EL (cell line): ENCODE results near the gene ACACA.
A peak's percentile ranks its signal among the peaks of the same experiment; 100 is the strongest.

ENCODE experiments used
- DNase-seq: peaks from one replicate; pipeline ENCODE4 v3.0.0-alpha.2; 2016

The ACACA gene

DNA sequence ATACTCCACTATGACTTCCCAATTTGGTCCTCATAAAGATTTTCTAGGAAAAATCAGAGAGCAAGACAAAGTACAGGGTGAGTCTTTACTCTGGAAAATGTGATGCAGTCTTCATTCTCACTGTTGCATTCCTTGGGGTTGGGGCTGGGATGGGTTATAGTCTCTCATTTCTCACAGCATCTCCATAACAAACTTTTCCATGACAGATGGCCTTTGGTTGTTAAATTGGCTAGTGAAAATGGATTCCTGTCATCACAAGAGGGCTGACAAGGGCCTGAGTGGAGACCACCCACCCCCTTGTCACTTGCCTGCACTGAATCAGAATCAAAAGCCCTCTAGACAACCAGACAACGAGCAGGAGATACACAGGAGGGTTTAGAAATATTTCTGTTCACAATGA, 283.2 kb downstream of the ACACA start:
- DNase-seq, result no peak

DNA sequence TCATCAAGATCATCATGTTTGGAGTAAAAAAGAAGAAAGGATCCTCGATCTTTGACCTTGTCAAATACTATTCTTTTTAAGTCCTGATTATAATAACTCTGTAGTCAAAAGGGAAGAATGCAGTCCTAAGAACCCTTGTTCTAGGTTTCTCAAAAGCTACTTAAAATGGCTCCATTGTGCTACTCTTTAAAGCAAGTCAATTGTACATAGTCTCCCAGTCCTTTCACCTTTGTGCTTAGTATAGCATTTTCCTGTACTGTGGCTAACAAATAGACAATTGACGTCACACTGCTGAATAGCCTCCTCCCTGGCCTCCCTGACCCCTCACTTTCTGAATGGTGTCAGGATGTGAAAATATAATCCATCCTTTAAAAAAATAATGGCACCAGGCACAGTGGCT, 285.0 kb downstream of the ACACA start:
- DNase-seq, result no peak

DNA sequence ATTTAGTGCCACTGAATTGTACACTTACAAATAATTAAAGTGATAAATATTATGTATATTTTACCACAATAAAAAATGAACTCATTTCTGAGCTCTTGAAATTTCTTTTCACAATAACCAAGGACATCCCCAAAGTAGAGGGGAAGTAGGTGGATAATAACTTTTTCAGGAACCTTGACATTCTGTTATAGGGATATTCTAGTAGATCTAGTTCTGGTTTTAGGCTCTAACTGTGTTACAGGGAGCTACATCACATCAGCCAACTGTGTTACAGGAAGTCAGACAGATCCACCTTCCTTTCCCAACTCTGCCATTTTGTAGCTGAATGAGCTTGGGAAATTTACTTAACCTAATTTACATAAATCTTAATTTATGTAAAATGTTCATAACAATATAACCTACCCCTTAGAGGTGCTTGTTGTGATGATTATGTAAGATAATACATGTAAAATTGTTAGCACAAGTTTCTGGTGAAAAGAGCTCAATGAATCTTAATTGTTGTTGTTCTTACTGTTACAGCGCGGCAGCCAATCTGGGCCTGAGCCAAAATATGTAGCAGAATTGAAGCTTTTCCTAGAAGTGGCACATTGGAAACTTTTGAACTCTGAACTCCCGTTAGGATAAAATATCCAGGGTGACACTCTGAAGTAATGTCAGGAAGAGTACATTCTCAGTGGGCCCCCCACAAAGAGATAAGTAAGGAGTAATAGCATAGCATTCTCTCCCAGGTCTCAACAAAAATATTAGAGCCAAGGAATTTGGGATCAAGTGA, 288.1 kb downstream of the ACACA start:
- no peak for DNase-seq

DNA sequence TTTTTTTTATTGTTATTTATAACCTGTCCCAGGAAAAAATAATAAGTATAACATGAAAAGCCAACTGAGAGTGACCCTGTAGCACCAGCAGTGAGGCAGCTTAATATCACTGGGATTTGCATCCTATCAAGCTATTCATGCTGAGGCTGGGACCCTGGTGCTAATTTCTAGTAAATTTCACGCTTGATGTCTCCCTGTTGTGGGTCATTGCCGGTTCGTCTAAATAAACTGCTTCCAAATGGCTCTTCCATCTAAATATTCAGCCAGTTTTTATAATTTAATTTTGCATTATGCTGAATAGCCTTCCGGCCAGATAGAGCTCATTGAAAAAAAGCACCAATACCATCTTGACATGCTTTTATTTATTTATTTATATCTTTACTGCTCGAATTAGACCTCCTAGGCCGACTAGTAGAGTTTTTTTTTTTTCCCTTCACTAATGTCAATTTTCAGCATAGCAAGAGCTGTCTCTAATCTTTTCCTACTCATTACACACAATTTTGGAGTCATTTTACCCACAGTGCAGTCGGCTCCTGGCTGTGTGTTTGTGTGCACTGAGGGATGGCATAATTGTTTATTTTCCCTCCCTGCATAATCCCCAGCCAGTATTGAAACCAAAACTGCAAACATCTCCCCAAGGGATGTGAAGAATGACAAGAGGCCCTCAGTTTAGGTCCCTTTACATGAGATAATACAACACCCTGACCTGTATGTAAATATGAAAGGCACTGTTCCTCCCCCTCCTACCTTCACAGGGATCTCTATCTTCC, 289.1 kb downstream of the ACACA start:
- no peak for DNase-seq

DNA sequence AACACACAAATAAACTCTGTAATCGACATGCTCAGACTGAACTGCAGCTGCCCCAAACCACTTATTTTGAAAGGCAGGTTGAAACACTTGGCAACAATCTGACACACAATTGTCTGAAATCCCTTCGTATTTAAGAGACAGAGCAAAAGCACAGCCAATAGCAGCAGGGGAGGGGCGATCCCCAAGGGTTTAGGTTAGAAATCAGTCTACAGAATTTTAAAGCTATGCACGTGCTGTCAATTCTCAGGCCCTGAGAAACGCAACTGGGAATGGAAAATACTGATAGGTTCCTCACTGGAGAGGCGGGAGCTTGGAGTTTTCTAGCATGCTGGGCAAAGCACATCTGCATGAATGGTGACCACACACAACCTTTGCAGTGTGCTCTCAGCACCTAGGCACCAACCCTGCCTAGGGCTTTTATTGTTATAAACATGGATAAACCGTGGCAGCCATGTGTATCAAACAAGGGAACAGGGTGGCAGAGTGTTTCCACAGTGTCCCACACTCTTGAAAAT, 289.9 kb downstream of the ACACA start:
- DNase-seq, result no peak

DNA sequence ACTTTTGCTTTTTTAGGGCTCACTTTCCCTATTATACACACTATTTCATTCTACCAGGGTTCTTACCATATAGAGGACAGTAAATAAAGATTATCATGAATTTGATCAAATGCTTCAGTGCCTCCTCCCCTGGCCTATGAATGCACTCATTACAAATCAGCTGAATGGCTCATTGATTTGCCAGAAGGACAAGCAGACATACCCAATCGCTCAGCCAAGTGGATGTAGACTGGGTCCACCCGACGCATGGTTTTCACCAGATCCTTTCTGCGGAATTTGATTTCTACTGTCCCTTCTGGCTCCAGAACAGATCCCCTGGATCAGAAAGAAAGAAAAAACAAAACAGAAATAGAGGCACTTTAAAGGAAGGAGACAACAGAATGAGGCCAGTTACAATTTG, 295.3 kb downstream of the ACACA start:
- DNase-seq, result no peak

DNA sequence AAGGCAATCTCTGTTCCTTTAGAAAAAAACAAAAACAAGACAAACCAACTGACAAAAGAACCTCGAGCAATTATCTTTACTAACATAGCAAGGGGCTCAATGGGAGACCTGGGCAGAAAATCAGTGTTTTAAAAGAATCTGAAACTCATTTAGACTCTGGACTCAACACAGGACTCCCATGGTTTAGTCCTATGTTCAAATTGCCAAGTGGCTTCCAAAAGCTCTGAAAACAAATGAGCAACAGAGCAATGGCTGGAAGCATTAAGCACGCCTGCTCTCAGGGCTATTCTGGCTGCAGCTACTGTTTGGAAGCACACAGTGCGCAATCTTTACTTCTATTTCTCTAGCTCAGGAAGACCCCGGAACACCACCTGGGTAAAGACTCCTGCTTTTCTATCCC, 295.9 kb downstream of the ACACA start:
- DNase-seq, result no peak

DNA sequence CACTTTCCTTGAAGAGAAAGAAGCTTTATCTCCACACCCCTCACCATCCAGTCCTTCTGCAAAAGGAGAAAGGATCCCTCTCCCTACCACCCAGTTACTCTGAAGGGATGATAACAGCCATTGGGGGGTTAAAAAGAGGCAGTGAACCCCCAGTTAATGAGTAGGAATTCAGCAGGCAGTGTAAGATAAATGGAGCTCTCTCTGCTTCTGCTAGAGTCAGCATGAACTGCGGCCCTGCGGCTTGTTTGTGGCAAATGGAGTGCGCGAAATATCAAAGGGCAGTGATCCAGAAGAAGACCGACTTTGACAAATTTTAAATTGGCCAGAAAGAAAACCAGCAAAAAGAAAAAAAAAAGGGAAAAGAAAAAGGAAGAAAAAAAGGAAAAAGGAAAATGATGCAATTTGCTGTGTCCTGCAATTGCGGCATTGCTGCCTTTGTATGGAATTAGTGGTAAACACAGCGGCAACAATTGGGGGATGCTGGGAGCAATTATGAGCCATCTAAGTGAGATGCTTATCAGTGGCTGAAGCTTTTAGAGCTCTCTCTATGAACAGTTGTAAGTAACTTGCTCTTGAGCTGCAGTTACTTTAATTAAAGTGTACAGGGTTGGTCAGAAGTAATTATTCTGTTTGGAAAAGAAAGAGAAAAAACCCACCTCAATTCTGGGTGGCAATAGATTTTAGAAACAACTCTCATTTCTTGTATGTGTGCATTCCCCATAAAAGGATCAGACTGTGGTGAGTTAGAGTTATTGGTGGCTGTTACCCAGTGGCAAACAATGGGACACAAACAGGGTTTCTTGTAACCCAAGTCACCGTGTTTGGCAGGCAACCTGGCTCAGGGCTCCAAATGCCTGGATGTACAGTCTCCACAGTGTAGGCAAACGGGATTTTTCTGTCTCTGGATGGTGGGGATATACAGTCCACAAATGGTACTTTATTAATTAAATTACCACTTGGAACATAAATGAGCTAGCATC, 296.6 kb downstream of the ACACA start:
- DNase-seq, result no peak

DNA sequence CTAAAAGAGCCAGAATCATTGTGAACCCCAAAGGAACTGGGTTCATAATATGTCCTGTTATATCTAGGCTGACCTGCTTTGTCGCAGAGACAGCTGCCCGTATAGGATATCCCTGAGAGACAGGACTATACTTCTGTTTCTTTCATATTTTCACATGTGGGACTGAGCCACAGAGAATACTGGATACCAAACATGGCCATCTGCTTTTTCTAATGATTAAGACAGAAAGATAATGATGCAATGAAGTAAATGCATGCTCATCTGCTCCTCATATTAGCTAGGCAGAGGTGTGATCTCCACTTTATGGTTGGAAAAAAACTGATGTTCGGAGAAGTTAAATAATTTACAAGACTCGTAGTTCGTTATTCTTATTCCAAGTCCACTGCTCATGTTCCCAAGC, 297.5 kb downstream of the ACACA start:
- no peak for DNase-seq

DNA sequence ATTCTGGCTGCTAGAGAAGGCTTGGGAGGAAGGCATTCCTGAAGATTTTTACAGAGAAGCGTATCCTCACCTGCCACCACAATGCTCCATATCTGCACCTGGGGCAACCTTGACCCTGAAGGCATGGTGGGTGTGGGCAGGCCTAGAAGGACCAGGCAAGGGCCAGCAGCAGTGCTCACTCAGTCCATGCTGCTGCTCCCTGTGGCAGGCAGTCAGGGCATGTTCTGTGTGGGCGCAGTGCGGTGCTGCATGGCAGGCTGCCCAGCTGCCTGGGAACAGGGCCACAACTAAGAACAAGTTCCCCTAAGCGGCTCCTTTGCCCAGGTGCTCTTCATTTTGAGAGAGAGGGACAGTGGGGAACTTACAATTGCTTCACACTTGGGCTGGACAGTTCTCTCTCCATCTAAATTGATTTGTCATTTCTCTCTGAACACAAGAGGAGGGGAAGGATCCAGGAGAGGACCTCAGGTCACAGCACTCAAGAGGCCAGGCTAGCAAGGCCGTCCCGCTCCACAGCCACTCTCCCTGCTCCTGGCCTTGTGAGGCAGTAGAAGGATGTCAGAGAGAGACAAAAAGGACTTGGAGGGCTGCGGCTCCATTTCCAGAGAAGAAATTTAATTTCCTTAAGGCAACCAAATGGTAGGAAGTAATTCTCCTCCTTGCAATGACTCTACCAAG, 299.1 kb downstream of the ACACA start:
- no peak for DNase-seq

DNA sequence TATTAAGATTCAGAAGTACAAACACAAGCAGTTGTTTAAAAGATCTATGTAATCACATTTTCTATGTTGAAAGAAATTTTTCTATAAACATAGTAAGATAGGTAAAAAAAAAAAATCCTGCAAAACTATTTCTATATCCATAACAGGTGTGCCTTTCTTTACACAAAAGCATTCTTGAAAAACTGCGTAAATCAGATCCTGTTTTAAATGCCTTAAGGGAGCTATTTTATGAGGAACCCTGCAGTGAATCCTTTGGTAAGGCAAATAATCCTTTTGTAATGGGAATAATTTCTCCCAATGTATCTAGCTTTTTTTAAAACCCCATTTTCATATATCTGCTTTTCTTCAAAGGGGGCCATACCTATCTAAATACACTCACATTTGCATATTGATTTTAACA, 300.6 kb downstream of the ACACA start:
- no peak for DNase-seq

DNA sequence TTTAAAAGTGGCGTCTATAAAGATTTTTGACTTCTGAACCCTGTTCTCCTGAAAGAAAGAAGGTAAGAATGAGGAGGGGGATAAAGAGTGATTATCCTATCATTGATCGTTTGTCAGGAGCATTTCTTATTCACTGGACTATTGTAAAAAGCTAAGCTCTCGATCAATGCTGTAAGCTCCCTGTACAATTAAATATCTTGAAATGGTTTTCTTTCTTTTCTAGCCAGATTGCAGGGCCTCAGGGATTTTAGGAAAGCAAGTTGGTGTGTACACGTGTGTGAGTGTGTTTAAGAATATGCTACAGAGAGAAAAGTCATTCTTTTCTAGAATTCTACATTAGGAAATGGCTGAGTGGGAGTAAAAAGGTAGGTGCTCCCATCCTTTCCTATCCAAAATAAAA, 303.4 kb downstream of the ACACA start:
- DNase-seq, result no peak

DNA sequence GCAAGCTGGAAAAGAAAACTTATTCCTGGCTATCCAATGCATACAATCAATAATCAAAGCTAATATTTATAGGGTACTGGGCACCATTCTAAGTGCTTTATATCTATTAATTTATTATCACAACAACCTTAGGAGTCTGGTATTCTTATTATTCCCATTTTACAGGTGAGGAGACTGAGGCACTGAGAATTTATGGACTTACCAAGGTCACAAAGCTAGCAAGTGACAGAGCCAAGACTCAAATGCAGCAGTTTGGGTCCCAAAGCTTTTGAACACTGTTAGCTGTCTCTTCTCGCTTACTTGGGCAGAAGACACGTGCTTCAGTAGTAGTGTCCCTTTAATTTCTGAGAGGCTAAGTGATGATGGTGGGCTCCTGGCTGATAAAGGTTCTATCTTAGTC, 305.3 kb downstream of the ACACA start:
- DNase-seq, result no peak

DNA sequence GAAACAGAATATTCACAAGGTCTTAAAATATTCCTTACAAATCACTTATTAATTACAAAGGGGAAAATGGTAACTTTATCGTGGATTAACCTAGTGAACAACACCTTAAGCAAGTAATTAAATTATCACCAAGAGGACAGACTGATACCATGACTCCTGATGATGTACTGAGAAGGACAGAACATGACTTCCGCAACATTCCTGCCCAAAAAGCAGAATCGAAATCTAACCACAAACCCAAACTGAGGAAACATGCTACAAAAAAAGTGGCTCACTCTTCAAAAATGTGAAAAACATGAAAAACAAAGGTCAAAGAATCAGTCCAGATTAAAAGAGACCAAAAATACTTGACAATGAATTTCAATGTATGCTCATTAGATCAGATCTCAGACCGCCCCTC, 306.4 kb downstream of the ACACA start:
- peak; percentile 18 for DNase-seq

DNA sequence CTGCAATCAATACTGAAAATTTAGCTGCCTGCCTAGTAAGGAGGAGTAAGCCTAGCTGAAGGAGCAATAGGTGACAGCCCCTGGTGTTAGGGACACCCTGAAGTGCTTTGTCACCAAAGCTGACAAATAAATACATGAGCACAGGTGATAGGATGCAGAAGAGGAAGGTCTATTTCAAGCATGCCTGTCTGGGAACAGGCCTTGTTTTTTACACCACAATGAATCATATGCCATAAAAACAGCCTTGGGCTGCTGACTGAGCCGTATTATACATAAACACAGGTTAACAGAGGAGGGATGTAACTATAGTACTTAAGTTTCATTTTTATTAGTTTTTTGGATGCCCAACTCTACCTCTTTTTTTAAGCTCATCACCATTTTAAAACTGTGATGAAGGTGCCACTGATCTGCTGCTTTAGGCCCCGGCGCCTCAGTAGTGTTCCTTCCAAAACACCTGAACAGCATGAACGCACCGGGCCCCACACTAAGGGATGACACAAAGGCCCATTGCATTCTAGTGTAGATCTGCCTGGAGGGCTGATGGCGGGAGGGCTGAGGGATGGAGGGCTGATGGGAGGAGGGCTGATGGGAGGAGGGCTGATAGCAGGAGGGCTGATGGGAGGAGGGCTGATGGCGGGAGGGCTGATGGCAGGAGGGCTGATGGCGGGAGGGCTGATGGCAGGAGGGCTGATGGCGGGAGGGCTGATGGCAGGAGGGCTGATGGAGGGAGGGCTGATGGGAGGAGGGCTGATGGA, 307.5 kb downstream of the ACACA start:
- peak; percentile 34 for DNase-seq

DNA sequence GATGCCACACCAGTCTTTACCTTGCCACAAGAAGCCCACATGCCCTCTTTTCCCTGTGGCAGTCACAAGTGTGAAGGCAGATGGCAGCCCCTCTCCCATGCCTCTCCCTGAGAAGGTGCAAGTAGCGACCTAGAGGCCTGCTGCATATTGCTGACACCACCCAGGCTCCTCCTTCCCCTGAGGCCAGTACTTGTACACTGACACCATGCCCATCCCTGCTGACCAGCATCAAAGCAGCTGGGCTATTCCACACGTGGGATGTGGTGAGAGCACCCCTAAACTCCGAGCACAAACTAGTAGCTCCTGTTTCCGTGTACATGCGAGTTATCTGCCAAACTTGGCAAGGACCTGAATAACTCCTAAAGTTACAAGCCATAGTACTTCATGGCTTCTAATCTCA, 308.5 kb downstream of the ACACA start:
- no peak for DNase-seq

DNA sequence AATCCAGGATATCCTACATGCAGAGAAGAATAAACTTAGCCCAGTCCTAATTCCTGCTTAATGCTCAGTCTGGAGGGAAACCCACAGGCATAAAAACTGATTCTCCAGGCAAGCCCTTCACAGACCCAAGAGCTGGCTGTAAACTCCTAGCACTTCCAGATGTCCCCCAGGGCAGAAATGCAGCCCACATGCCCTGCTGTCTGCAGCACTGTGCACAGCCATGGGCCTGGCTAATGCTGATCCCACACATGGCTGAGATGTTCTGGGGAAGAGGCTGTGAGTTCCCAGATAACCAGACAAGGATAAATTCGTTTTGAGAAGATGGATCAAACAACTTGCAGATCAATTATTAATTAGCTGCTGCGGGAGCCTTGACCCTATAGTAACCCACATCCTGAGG, 309.5 kb downstream of the ACACA start:
- DNase-seq, result no peak

DNA sequence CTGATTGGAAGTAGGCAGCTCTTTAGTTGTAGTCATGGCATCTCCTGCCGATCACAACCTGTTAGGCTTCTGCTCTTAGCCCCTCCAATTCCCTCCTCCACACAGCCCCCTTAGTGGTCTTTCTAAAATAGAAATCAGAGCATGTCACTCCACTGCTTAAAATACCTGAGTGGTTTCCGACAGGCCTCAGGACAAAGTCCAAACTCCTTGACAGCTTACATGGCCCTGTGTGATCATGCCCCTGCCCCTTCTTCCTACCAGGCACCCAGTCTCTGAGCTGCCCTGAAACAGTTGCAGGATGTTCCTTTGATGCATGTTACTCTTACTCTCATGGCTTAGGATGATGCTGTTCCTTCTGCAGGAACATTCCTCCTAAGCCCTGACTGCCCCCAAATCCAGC, 310.6 kb downstream of the ACACA start:
- DNase-seq, result no peak

DNA sequence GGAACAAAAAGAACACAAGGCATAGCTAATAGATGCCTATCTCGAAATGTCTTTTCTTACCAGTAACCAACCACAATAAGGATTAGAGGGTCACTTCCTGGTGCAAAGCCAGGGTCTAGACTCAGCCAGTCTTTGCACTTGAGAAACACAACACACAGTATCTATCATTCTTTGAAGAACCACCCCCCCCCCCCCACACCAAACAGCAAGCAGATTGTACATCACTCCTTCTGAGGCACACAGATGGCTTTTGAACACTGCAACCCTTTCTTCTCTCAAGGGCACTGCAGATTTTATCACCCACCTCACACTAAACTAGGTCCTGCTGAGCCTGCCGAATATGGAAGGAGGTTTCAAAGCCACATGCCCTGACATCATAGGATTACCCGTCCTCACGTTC, 312.2 kb downstream of the ACACA start:
- no peak for DNase-seq

DNA sequence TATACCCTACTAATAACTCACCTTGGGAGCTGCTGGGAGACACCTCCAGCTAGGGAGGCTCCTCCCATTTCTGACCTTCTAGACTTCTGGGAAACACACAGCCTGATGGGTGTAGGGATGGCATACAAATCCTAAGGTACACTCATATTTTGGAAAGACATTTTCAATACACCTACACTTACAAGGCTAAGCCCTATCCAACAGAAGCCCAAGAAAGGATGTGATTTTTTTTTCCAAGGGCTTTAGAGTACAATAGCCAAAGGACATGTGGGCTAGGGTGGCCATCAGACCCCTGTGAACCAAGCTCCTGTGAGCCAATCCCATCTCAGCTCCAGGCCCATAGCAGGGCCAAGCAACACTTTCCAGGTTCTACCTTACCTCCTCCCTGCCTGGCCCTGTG, 313.9 kb downstream of the ACACA start:
- DNase-seq, result no peak

DNA sequence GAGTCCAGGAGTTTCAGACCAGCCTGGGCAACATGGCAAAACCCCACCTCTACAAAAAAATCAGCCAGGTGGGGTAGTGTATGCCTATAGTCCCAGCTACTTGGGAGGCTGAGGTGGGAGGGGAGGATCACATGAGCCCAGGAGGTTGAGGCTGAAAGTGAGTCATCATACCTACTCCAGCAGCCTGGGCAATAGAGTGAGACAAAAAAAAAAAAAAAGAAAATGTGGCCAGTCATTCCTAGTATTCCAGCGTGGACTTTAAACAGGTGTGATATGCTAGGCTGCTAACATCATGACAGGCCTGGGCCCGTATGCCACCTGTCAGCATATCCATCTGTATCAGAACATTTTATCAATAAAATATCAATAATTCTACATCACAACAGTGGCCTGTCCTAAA, 314.6 kb downstream of the ACACA start:
- no peak for DNase-seq

DNA sequence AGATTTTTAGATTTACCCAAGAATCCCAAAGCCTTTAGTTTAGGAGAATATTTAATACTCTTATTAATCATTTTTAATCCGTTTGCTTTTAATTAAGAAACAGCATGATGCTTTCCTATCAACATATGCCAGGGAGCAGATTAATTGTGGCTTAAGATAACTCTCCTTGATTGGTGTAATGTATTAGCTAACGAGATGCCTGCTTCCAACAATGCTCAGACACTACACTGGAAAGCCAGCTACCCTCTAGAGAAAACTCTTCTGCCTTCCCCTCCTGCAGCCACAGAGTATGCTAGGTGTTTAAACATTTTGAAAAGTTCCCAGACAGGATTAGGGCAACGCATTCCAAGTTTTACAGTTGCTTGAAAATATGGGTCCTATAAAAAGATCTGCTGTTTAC, 315.7 kb downstream of the ACACA start:
- DNase-seq, result no peak
